ENCODE measurements around the gene MREG. TPM values are rescaled to one million over a fixed set of nuclear protein-coding genes. Genes with fewer than 3 reads are reported as not detected.

The MREG gene
- total and polyA plus RNA-seq, 9 donors: 0.85 to 5.4 (median 2.1) TPM

DNA sequence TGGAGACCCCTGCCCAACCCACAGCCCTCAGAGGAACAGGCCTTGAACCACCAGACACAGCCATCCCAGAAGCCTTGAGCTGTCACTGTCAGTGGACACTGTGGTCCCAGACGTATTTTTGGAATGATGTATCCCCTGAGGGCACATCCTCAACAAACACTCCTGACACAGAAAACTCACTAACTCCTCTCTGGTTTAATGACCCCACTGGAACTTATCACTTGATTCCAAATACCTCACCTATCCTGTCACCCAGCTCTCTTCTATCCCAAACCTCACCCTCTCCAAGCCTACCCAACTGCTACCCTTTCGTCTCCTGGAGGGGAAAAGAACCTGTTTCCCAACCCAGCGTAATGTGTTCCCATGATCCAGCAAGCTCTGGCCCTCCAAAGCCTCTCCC is 111.6 kb downstream of the MREG start:
- Histone ChIP-seq H3K36me3 (no peaks in the 10 kb centered on the region), H3K27ac (no peak overlapping the region), H3K4me1 (ENCODE audit: insufficient read depth) (no peaks in the 10 kb centered on the region), H3K4me3 (no peak overlapping the region), H3K9me3 (no peaks in the 10 kb centered on the region), H3K27me3 (no peaks in the 10 kb centered on the region)
- DNase-seq: no peak
- TF ChIP-seq POLR2A (IDR thresholded peaks at IDR 0.05) (no peak), EP300 (IDR thresholded peaks at IDR 0.05) (no peak)
- TF ChIP-seq, protein P1, sequence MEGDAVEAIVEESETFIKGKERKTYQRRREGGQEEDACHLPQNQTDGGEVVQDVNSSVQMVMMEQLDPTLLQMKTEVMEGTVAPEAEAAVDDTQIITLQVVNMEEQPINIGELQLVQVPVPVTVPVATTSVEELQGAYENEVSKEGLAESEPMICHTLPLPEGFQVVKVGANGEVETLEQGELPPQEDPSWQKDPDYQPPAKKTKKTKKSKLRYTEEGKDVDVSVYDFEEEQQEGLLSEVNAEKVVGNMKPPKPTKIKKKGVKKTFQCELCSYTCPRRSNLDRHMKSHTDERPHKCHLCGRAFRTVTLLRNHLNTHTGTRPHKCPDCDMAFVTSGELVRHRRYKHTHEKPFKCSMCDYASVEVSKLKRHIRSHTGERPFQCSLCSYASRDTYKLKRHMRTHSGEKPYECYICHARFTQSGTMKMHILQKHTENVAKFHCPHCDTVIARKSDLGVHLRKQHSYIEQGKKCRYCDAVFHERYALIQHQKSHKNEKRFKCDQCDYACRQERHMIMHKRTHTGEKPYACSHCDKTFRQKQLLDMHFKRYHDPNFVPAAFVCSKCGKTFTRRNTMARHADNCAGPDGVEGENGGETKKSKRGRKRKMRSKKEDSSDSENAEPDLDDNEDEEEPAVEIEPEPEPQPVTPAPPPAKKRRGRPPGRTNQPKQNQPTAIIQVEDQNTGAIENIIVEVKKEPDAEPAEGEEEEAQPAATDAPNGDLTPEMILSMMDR (IDR thresholded peaks at IDR 0.05): no peak
- 65 to 93% (median 82%) methylated on average over 3 of the region's 3 CpGs for WGBS, 3 donors
- intact Hi-C loops (cut with DNase I): no loop called here

DNA sequence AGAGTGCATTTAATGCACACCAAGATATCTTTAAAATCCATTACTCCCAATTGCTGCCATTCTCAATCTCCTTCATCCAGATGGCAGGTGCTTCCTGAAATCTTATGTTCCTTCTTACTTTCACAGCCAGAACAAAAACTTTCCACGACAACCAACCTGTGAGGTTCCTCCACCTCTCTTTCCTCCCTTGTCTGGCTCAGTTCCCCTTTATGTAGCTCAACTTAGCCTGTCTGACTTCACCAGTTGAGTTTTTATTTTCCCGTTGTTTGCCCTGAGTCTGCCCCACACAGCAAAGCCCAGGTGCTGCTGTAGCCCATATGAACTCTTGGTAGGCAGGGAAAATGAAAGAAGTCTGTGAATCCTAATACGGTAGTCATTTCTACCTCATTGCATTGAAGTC is 112.5 kb downstream of the MREG start:
- no peaks in the 10 kb centered on the region for H3K36me3 ChIP-seq
- intact Hi-C loops (cut with DNase I): no loop called here
- WGBS, 3 donors: 87 to 92% (median 91%) methylated on average over 3 of the region's 3 CpGs

DNA sequence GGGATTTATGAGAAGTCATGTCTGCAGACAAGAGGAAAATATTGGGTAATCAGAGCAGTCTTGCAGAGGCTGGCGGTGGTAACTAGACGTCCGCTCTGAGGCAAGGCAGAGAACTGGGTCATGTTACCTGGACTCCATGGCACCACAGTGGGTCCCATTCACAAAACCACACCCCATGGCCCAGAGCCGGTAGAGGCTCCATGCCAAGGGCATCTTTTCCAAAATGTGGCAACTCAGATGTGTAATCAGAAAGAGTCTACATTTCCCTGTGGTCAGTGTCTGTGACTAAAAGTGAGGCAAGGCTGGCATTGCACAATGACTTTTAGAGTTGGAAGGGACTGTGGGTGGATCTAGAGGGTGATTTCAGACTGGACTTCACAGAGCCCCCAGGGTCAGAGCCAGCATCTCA is 113.1 kb downstream of the MREG start:
- WGBS, 3 donors: 91 to 95% (median 94%) methylated on average over 4 of the region's 4 CpGs
- Histone ChIP-seq H3K36me3 (no peaks in the 10 kb centered on the region), H3K4me3 (no peak overlapping the region), H3K27ac (no peak overlapping the region), H3K9me3 (no peaks in the 10 kb centered on the region), H3K27me3 (no peaks in the 10 kb centered on the region), H3K4me1 (ENCODE audit: insufficient read depth) (no peaks in the 10 kb centered on the region)
- DNase-seq: no peak
- intact Hi-C loops (cut with DNase I): no loop called here
- TF ChIP-seq POLR2A (IDR thresholded peaks at IDR 0.05): no peak
- TF ChIP-seq EP300 (IDR thresholded peaks at IDR 0.05): no peak
- TF ChIP-seq, protein P1 (IDR thresholded peaks at IDR 0.05): no peak

More for the DNA sequence above, 112.5 kb downstream of the MREG start:
- Histone ChIP-seq H3K27ac (no peak overlapping the region), H3K4me1 (ENCODE audit: insufficient read depth) (no peaks in the 10 kb centered on the region), H3K27me3 (no peaks in the 10 kb centered on the region), H3K9me3 (no peaks in the 10 kb centered on the region), H3K4me3 (no peak overlapping the region)
- TF ChIP-seq, protein P1 (IDR thresholded peaks at IDR 0.05): no peak
- no peak for TF ChIP-seq EP300 (IDR thresholded peaks at IDR 0.05)
- TF ChIP-seq POLR2A (IDR thresholded peaks at IDR 0.05): no peak
- DNase-seq: no peak

DNA sequence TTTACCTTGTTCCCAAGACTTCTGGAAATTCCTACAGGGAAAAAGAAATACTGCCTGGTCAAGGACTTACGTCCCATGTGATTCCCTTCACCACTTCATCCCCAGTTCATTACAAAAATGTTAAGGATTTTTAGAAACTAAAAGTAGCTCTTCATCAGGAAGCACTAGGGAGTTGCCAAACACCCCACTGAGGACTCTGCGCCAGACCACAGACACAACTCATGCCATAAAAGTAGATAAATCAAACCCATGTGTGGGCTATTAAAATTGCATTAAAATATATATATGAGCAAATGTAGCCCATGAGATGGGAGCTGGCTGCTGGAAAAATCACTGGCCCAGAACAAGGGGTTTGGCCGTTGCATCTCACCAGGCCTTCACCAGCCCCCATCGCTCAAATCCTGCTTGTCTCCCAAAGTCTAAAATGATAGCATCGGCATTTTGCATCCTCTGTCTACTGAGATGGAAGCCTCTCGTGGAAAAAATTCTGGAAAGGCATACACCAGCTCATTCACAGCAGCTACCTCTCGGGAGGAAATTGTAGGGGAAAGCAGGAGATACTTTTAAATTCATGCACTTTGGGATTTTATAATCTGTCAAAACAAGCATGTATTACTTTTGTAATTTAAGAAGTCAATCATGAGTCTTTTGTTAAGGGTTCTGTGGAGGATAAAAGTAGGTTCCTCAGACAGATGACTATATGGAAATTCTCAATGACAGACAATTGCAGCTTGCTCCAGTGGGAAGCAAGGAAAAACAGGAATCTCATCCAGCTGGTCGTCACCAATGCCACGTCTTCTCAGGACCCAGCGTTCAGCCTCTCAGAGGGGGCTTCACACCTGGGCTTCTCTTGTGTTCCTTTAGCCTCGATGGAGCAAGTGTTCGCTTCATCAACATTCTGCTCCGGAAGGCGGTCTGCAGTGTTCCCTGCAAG is 113.9 kb downstream of the MREG start:
- intact Hi-C loops (cut with DNase I): no loop called here
- no peaks in the 10 kb centered on the region for H3K4me1 ChIP-seq (ENCODE audit: insufficient read depth)
- H3K9me3 ChIP-seq: no peaks in the 10 kb centered on the region
- no peaks in the 10 kb centered on the region for H3K36me3 ChIP-seq
- no peak overlapping the region for H3K4me3 ChIP-seq
- WGBS, 3 donors: 76 to 82% (median 76%) methylated on average over 14 of the region's 14 CpGs
- TF ChIP-seq EP300 (IDR thresholded peaks at IDR 0.05) (no peak), POLR2A (IDR thresholded peaks at IDR 0.05) (no peak)
- TF ChIP-seq, protein P1 (IDR thresholded peaks at IDR 0.05): no peak
- H3K27me3 ChIP-seq: no peaks in the 10 kb centered on the region
- H3K27ac ChIP-seq: no peak overlapping the region
- no peak for DNase-seq
